Loucy (cell line): ENCODE data around the gene ZC2HC1B.

ENCODE experiments used
- CTCF ChIP-seq: fragments of 200-600 bp; sonication (generic); conservative IDR thresholded peaks from 2 replicates; pipeline ENCODE4 v1.5.1; 2014; ENCODE audit warnings: mild to moderate bottlenecking, antibody characterized with exemption, low read length
- EZH2phosphoT487 ChIP-seq: fragments of 200-600 bp; IDR thresholded peaks from 2 replicates; pipeline ENCODE4 v1.6.1; 2018; ENCODE audit warnings: antibody characterized with exemption, mild to moderate bottlenecking, moderate library complexity, borderline replicate concordance

GRCh38 chr6:143894655-143895054 is 30.4 kb downstream of the ZC2HC1B start:
- no peak for TF ChIP-seq CTCF
- no peak for TF ChIP-seq EZH2phosphoT487
